Natural killer cell (primary cell): ENCODE data around the gene KCNMB2. TPM values are rescaled to one million over a fixed set of nuclear protein-coding genes. Genes with fewer than 3 reads are reported as not detected.

ENCODE experiments used
- ATAC-seq, 3 donors: fragments of 150-1000 bp in 2 of 3; fragments of 200-7000 bp in 1 of 3; cut with Tn5 transposase; 1 replicate in 1 of 3; 2 replicates in 2 of 3; pipeline ENCODE4 v1.10.0; 2021; ENCODE audit warnings: mild to moderate bottlenecking in 2 of 3, moderate library complexity in 2 of 3
- DNase-seq, 2 donors: peaks; one replicate each; pipeline versions ENCODE4 v3.0.0 to v3.0.0-alpha.2; 2013 to 2021; ENCODE audit warnings: mixed read lengths in 1 of 2
- H3K27ac ChIP-seq: one replicate; pipeline ENCODE4 v1.5.1; 2013; ENCODE audit warnings: mild to moderate bottlenecking, low read length
- H3K27me3 ChIP-seq: one replicate; pipeline ENCODE4 v1.6.1; 2013; ENCODE audit warnings: low read length; ENCODE audit not compliant: control insufficient read depth, insufficient read depth
- H3K36me3 ChIP-seq: one replicate; pipeline ENCODE4 v1.6.1; 2013; ENCODE audit warnings: low read length; ENCODE audit not compliant: control insufficient read depth, insufficient read depth
- H3K4me1 ChIP-seq: one replicate; pipeline ENCODE4 v1.6.1; 2013; ENCODE audit warnings: low read length; ENCODE audit not compliant: control insufficient read depth, insufficient read depth
- H3K4me3 ChIP-seq: one replicate; pipeline ENCODE4 v1.5.1; 2013; ENCODE audit warnings: low read length
- H3K9me3 ChIP-seq: one replicate; pipeline ENCODE4 v1.6.1; 2013; ENCODE audit warnings: low read length; ENCODE audit not compliant: control insufficient read depth, insufficient read depth
- H3K27ac Mint-ChIP-seq, 2 donors: one replicate each; pipeline ENCODE4 v1.8.0; 2022; ENCODE audit warnings: mild to moderate bottlenecking in 2 of 2, mixed read lengths in 2 of 2, moderate library complexity in 1 of 2
- H3K27me3 Mint-ChIP-seq, 2 donors: one replicate each; pipeline ENCODE4 v1.8.0; 2022; ENCODE audit warnings: low read depth in 2 of 2, mixed read lengths in 2 of 2
- H3K36me3 Mint-ChIP-seq: one replicate; pipeline ENCODE4 v1.8.0; 2022; ENCODE audit warnings: mixed read lengths
- H3K4me1 Mint-ChIP-seq, 2 donors: one replicate each; pipeline ENCODE4 v1.8.0; 2022; ENCODE audit warnings: mixed read lengths in 2 of 2
- H3K4me3 Mint-ChIP-seq: one replicate; pipeline ENCODE4 v1.8.0; 2022; ENCODE audit warnings: mild to moderate bottlenecking, moderate library complexity, mixed read lengths
- H3K9me3 Mint-ChIP-seq, 2 donors: one replicate each; pipeline ENCODE4 v1.8.0; 2022; ENCODE audit warnings: mixed read lengths in 2 of 2
- CTCF ChIP-seq: fragments of 200-600 bp; IDR thresholded peaks from one replicate; pipeline ENCODE4 v1.8.0; 2022; ENCODE audit warnings: antibody characterized with exemption
- WGBS: methylation state at CpG from one replicate; pipeline ENCODE4 v1.1.7; 2013; ENCODE audit warnings: missing lambda C conversion rate; ENCODE audit not compliant: insufficient coverage; 5-methylcytosine and 5-hydroxymethylcytosine counted together
- intact Hi-C: fragments of 100-400 bp; cut with micrococcal nuclease; formaldehyde crosslinking; loops from one replicate; pipeline ENCODE4 v1.14.2; 2022
- total RNA-seq, 4 donors: library from RNA; stranded (reverse); fragments of 120-200 nt in 1 of 4; gene quantifications; one replicate each; pipeline versions ENCODE4 v1.2.3 to v1.2.4, GENCODE V29; 2013 to 2022

KCNMB2 gene
- total RNA-seq, 3 donors from 2014 or later (not counting 1 experiment from before 2014, with no cell fraction given) = not detected

GRCh38 chr3:178749471-178749870 is 213.2 kb downstream of the KCNMB2 start:
- H3K27me3 ChIP-seq = no peaks in the 10 kb centered on the region
- no peak overlapping the region for H3K27ac ChIP-seq
- intact Hi-C loops = no loop called here
- no peaks in the 10 kb centered on the region for H3K4me1 ChIP-seq
- no peaks in the 10 kb centered on the region for H3K36me3 ChIP-seq
- ATAC-seq (no peak), DNase-seq (no peak)
- Mint-ChIP-seq H3K4me3 (no peak overlapping the region), H3K27me3 (no peaks in the 10 kb centered on the region), H3K9me3 (peaks cover 2 to 9% of the 10 kb centered on the region in 2 donors), H3K4me1 (no peaks in the 10 kb centered on the region), H3K27ac (no peak overlapping the region), H3K36me3 (no peaks in the 10 kb centered on the region)
- H3K9me3 ChIP-seq = peaks cover 5% of the 10 kb centered on the region
- TF ChIP-seq CTCF = no peak
- H3K4me3 ChIP-seq = no peak overlapping the region
- 85% methylated on average over 2 of the region's 2 CpGs for WGBS

- ATAC-seq = no peak
- intact Hi-C loops = no loop called here
- Mint-ChIP-seq H3K9me3 (peaks cover 2 to 9% of the 10 kb centered on the region in 2 donors), H3K4me3 (no peak overlapping the region), H3K4me1 (no peaks in the 10 kb centered on the region), H3K27ac (no peak overlapping the region), H3K36me3 (no peaks in the 10 kb centered on the region), H3K27me3 (no peaks in the 10 kb centered on the region)
- Histone ChIP-seq H3K4me1 (no peaks in the 10 kb centered on the region), H3K9me3 (peaks cover 5% of the 10 kb centered on the region), H3K27me3 (no peaks in the 10 kb centered on the region), H3K4me3 (no peak overlapping the region), H3K27ac (no peak overlapping the region), H3K36me3 (no peaks in the 10 kb centered on the region)
- whole genome bisulfite sequencing = 95% methylated on average over 2 of the region's 3 CpGs
- no peak for TF ChIP-seq CTCF
- no peak for DNase-seq
These were observed 214.5 kb downstream of the KCNMB2 start for GRCh38 chr3:178750639-178751300.

- Histone ChIP-seq H3K27me3 (no peaks in the 10 kb centered on the region), H3K9me3 (no peaks in the 10 kb centered on the region), H3K36me3 (no peaks in the 10 kb centered on the region), H3K27ac (no peak overlapping the region), H3K4me1 (no peaks in the 10 kb centered on the region), H3K4me3 (no peak overlapping the region)
- Mint-ChIP-seq H3K36me3 (no peaks in the 10 kb centered on the region), H3K27ac (no peak overlapping the region), H3K4me1 (no peaks in the 10 kb centered on the region), H3K4me3 (no peak overlapping the region), H3K27me3 (no peaks in the 10 kb centered on the region), H3K9me3 (peaks cover 0 to 4% of the 10 kb centered on the region in 2 donors)
- intact Hi-C loops = no loop called here
- no peak for TF ChIP-seq CTCF
- ATAC-seq (no peak), DNase-seq (no peak)
- WGBS = 95% methylated on average over 1 of the region's 2 CpGs
These were observed 216.6 kb downstream of the KCNMB2 start for GRCh38 chr3:178752843-178753242.
